ENCODE results near the gene PAX6.

PAX6 gene

DNA sequence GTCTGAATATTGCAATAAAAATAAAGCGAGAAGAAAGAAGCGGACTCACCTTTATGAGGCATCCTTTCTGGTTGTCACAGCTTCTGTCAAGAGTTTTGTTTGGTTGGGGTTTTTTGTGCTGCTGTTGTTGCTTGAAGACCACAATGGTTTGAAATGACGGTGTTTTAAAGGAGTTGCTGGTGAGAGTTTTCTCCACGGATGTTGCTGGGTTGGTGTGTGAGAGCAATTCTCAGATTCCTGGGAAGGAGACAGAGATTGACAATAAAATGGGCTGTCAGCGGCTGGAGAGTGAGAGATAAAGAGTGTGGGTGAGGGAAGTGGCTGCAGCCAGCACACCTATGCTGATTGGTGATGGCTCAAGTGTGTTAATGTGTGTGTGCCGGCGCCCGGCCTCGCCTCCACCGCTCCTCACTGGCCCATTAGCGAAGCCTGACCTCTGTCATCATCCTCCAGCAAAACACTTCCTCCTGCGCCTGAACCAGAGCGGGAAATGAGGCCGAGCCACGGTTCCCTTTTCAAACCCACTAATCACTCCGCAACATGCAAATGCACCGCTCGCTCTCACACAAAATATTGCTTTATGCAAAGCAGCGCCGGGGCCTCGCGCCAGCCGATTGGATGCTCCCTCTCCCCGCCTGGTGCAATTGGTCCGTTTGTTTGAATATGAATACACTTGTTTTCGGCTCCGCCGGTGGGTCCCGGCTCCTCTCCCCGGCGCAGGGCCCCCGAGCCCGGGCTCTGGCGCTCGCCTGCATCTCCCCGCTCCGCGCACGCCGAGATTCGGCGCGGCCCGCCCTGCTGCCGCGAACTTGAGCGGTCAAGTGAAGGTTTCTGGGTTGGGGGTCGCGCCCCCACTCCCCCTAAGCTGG is at the start of gene PAX6:
Gene PAX6, minus strand, starts transcription at position 544 of the 869 bp plus-strand sequence. CDS start 4,911 bp downstream, outside the sequence.
- DNase-seq (ENCODE audit: low spot score): no peak

DNA sequence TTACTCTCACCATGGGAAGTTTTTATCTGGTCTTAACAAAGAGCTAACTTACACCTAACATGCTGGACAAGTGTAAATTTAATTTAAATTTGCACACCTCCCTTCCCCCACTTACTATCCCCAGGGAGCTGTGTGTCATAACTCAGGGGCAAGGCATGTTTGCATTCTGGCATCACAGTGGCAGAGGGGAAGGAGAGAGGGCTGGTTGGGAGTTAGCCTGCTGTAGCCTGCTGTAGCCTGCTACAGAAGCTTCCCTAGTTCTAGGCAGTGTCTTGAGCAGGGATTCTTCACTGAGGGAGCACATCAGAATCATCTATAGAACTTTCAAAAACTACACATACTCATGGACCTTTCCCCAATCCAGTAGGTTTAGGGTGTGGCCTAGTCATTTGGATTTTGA is 49.3 kb upstream of the PAX6 start:
- no peak for DNase-seq (ENCODE audit: low spot score)

DNA sequence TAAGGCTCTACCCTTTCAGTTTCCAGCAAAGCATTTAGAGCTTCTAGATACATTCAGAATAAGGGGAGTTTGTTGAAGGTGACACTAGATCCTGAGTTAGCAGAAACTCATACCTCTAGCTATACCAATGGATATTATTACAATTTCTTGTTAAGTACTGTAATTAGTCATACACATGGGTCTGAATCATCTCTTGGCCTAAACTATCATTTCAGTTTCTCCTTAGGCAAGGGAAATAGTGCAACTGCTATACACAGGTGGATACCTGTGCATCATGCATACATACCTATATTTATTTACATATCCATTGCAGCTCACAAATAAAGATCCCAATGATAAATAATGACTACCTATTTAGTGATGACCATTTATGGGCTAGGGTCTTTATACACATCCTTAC is 45.1 kb upstream of the PAX6 start:
- DNase-seq (ENCODE audit: low spot score): no peak

DNA sequence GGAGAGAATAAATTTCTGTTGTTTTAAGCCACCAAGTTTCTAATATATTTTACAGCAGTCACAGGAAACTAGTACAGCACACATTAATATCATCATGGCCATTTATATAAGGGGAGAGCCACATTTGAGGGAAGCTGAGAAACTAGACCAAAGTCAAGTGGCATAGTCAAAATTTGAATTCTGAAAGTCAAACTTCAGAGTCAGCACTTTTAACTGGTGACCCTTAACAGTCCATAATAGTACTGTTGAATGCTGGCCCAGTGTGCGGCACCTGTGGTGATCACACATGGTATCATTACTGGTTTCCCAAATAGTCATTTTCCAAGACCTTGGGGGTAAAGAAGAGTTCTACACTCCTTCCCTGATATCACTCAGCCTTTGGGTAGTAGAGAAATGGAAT is 44.3 kb upstream of the PAX6 start:
- no peak for DNase-seq (ENCODE audit: low spot score)

DNA sequence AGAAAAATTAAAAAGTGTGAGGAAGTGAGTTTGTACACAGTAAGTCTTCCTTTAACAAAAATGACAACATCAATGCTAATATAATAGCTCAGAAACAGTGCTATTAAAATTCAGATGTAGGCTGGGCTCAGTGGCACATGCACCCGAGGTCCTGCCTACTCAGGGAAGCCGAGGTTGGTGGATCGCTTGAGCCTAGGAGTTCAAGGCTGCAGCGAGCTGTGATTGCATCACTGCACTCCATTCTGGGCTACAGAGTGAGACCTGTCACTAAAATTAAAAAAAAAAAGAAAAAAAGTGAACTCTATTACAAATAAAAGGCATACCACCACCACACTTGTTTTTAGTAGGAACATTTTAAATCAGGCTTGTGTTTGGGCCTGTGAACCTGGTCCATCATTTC is 39.2 kb upstream of the PAX6 start:
- no peak for DNase-seq (ENCODE audit: low spot score)

DNA sequence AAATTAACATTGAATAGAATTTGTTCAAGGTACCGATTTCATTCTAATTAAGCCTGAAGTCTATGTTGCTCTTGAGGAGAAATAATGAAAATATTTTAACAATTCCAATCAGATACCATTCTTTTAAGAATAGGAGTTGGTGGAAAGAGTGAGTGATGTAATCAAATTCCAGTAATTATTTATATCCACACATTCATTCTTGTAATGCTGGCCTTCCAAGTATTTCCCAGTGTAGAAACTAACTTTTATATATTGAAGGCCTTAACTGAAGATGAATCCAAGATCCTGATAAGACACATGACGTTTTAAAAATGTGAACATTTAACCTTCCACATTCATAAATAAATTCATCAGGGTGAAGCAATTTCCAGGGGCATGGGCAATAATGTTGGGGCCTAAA is 36.6 kb upstream of the PAX6 start:
- no peak for DNase-seq (ENCODE audit: low spot score)

DNA sequence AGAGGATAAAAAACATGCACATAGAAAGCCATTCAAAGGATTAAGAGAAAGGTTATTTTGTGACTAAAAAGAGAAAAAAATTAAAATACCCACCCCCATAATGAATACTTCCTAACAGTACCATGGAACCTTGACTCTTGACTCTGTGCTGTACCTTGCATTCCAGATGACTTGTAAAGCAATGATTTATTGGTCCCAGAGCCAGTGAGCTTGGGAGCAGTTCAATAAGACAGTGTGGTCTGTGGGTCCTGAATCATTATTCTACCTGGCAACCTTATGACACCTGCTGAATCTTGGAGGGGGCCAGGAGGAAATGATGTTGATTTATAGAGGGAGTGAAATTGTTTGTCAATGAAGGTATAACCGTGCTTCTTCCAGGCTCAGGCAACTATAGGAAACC is 34.2 kb upstream of the PAX6 start:
- DNase-seq (ENCODE audit: low spot score): no peak

DNA sequence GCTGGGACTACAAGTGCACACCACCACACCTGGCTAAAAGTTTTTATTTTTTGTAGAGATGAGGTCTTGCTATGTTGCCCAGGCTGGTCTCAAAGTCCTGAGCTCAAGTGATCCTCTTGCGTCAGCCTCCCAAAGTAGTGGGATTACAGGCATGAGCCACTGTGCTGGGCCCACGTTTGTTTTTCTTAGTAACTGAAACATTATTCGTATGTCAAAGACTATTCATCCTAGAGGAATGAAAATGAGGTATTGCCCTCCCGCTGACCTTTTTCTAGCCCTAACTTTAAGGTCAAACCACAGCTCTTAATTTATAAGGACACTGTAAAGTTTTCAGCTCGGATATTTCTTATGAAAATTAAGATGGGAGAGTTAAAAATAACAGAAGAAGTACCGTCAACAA is 33.2 kb upstream of the PAX6 start:
- no peak for DNase-seq (ENCODE audit: low spot score)

DNA sequence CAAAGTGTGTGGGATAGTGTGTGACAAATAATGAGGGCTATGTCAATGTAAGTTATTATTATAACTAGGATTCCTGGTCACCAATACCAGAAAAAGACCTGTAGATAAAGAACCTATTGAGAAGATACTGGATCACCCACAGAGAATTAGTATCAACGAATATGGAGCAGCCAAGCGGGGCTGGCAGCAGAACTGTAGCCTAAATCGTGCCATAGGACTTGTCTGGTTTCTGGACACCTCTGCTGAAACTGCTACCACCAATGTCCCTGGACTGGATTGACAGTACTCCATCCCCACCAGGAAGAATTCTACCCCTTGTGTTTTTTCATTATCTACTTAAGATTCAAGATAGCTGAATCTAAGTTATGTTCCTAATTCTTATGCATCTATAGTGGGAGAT is 30.3 kb upstream of the PAX6 start:
- DNase-seq (ENCODE audit: low spot score): no peak

DNA sequence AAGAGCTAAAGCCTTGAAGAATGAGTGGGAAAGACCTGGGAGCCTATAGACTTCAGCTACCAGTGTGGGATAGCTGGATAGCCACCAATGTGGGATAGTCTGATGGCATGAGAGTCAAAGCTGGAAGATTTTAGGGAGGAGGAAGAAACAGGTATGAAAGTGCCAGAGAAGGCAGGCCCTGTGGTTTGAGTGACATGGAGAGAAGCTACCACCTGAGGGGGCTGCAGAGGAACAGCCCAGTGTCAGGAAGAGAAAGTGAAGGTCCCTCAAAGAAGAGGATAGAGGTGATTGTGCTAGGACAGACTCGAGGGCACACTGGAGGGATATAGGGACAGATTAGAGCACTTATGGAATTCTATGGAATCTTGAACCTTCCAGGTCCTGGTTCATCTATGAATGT is 23.1 kb upstream of the PAX6 start:
- no peak for DNase-seq (ENCODE audit: low spot score)

DNA sequence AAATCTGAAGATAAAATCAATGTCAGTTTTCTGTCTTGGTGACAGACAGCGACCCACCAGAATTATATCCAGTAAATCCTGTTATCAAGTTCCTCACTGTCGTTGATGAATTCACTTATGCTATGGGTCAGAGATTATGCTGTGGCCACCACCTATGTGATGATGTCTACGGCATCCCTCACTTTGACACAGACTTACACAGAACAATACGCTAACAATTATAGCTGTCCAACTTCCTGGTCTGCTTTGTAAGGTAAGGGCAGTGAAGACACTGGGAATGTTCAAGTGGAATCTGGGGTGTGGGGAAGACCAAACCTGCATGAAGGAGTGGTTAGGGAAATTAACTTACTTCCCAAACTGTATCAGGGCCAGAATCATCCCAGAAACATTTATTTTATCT is 19.3 kb upstream of the PAX6 start:
- no peak for DNase-seq (ENCODE audit: low spot score)

DNA sequence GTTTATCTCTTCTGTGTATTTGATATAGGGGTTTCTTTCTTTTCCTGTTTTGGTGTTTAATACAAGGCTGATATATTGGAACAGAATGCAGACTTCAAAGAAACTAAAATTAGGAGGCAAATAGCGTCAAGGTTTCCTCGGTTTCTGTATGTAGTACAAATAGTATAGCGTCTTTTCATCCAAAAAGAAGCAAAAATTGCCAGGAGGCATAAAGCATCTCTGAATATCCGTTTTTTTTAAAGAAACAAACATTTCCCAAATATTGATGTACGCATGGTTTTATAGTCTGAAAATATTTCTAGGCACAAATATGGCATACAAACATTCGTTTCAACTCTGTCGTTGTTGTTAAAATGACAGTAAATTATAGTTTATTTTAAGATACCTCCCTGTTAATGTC is 17.1 kb upstream of the PAX6 start:
- no peak for DNase-seq (ENCODE audit: low spot score)

DNA sequence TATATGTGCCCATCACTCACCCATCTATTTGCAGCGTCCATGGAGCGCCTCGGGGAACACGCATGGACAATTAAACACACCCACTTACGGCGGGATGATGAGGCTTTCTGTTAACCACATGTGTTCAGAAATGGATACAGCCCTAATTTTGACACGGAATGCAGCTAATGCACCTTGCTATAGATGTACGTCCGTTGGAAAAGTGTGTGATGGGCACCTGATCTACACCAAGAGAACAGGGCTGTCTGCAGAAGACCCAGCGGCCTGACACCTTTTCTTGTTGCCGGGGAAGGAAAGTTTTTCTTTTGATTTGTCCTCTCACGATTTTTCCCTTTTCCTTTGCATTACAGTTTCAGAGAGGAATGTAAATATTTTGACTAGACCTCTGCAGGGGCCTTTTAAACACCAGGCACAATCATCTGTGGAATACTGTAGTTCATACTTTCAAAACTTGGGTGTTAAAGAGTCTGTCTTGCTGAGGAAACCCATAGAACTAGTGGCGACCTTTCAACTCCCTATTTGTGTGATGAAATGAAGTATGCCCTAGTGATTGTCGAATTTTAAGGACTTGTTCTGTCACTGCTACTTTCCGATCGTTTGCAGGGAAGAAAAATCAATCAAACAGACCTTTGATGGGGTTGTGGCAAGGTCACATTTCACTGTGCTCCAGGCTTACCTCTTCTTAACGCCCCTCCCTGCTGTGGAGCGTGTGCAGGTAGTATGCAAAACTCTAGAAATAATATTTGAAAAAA is 16.5 kb upstream of the PAX6 start:
- no peak for DNase-seq (ENCODE audit: low spot score)

DNA sequence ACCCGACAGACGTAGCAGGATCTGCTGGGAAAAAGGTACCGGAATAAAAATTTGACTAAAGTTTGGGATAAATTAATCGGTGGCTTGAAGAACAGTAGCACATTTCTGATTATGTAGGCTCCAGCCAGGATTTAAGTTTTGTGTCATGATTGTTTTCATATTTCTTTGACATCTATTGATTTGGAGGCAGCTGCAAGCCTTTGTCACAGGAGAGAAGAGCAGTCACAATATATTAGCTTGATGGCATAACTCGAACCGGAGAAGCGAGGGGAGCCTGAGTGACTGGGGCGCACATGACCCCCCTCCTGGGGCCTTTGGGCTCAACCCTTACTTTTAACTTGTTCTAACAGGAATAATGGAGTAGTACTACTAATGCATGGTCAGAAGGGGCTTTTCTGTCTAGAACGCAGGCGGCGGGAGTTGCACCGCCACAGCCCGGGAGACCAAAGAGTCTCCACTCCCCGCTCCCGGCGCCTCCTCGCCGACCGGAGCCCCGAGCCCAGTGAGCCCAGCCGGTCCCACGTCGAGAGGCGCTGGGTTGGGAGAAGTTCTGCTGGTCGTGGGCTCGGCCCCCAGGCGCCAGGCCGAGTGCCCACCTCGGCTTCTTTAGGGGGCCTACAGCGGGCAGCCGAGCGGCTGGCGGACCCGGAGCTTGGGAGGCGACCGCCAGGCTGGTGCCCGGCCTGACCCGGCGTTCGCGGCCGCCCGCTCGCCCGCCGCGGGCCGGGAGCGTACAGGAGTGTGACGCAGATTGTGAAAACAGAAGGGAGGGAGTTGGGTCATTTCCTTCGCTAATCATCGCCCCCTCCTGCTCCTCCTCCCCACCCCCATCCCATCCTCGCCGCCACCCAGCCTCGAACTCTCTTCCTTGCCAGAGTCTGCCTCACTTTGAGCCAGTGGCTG is 15.7 kb upstream of the PAX6 start:
- no peak for DNase-seq (ENCODE audit: low spot score)

DNA sequence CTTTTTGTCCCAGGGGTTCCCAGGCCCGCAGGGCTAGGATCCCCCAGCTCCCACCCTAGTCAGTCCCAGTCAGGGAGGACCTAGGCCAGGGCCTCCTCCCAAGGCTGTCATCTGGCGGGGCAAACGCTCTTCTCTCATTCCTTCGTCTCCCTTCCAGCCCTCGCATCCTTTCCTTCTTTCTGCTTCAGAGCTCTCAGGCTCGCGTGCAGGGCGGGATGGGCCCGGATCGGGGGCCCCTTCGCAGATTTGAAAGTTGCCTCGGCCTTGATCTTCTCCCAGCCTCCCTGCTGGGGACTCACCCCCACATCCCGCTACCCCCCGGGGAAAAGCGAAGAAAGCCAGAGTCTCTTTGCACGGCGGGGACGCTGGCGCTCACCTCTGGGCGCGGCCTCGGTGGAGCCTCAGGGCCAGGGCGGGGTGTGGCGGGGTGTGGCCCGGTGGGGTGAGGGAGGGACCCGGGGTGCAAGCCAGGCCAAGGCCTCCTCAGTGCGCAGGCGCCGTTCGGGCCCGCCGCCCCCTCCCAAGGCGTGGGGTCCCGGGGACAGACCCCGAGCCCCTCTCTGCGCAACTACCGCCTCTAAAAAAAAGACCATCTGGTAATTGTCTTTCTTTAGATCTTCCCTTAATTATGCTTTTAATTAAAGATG is 14.8 kb upstream of the PAX6 start:
- DNase-seq (ENCODE audit: low spot score): no peak

DNA sequence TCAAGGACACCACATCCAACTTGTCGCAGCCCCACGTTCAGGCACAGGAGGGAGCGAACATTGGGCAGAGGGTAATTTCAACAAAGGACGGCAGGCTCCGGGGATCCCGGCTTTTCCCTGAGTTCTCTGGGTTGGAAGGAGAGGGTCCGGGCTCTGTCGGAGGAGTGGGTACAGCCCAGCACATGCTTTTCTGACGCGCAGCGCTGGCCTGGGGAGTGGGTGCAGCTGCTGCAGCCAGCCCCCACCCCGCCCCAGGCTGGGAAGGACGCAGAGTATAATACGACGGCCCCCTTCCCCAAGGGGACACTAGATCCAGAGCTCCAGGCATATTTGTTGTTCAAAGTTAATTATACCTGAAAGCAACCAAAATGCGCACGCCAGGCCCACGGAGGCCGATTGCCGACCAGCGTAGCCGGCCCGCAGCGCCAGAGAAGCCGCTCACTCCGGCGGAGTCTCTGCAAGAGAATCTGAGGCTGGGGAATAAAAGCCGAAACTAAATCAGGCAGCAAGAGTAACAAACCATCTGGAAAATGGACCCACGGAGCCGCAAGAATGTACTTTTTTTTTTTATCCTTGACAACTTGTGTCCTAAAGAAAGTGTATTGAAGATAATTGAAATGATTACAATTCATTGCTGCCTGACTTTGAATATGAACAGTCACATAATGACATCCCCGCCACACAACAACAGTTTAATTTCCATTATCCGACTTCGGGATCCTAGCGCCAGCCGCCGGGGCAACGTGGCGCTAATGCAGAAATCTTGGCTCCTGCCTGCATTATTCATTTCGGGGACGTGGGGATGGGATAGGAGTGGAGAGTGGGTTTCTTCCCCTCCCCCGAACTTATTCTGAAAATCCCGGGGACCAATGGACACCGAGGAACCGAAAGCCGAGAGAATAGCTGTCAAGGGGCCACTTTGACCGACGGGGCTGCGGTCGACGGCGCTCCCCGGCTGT is 14.0 kb upstream of the PAX6 start:
- no peak for DNase-seq (ENCODE audit: low spot score)

DNA sequence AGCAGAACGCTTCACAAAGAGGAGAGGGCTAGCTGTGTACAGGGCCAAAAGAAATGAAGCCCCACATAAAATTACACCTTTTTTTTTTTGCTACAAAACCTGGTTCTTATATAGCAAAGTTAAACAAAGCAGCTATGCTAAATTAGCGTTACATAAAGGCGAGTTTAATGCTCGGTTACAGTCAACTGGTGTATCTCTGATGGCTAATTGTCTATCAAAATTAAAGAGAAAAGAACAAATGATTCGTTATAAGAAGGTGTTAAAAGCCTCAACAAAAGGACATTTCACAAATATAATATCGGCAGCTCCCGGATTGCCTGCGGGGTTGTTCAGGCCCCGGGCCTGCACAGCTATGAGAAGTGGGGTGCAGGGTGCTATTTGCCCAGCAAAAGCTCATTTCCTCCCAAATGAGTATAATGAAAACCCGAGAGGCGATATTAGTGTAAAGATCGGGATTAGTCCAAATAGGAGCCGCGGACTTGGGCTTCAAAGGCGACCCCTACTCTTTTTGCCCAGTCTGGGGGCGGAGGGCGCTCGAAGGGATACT is 13.3 kb upstream of the PAX6 start:
- DNase-seq (ENCODE audit: low spot score): no peak

DNA sequence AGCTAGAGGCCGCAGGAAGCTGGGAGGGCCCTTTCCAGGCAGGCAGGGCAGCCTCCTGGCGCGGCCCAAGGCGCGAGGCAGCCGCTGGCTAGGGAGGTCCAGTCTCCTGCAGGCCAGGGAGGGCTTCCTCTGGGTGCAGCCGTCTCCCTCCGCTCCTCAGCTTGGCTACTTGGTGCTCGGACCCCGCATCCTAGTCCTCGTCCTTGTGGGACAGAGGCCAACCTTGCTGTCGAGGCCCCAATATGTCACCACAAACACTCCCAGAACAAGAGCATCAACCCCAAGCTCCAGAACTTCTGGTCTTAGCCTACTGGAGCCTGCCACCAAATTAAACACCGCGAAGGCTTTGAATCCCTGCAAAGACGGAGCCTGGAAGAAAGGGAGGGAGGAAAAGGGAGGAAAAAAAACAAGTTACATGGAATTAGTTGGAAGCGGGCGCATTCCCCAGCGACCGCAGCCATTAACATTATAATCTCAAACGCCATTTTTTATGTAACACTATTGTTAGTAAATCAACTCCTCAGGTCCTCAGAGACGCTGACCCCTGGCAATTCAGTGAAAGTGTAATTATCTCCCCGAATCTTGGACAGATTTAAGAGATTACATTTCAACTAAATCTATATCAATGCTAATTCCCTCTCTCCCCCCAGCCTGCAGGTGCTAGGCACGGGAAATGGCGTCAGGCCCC is 12.7 kb upstream of the PAX6 start:
- no peak for DNase-seq (ENCODE audit: low spot score)

DNA sequence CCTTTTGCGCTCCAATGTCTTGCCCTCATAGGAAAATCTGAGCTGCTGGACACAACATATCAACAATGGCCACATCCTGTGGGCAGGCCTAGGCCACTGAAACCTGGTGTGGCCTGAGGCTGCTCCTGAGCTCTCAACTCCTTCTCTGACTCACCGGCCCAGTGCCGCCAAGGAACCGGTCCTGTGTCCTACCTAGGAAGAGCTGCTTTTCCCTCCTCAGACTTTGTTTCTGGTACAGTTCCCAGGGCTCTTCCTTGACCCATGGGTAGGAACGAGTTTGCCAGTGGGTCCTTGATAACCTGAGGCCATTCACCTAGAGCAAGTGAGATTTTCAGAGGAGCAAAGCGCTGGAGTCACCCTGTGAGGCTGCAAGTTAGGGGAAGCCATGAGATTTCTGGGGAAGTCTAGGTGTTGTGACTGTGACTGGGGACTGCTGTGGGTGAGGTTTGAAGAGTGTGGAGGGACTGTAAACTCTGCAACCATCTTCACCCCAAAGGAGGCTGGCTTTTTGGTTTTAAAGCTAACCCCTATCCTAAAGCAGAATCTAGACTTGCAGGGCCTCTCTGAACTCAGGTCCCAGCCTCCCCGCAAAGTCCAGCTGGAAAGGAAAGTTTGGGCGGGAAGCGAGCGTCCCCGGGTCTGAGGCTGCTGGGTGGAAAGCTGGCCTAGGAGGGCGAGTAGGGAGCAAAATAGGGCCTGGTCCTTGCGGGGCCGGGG is 12.0 kb upstream of the PAX6 start:
- DNase-seq (ENCODE audit: low spot score): no peak

Measured in kidney capillary endothelial cell (primary cell).